ENCODE results near the gene TRAF2. TPM values are rescaled to one million over a fixed set of nuclear protein-coding genes. Genes with fewer than 3 reads are reported as not detected.

The TRAF2 gene
- total and polyA plus RNA-seq, 2 of the 8 experiments (the other 6 are each of a cell fraction or from before 2014, with no cell fraction given) = 26.9 to 50.2 TPM

DNA sequence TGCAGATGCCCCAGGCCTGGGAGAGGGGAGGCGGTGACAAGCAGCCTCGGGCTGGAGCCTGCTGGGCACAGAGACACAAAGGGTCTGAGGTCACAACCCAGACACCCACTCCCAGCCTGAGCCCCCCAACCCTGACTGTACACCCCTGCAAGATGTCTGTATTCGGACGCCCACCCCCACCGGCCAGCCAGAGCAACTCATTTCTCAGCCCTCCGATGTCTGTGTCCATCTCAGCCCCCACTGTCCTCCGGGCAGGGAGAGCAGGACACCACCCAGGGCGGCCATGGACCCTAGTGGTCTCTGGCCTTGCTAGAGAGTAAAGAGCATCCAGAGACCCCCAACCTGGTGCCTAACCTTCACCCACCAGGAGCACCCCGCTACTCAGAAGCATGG lies 69.6 kb downstream of the TRAF2 start (continued):
- TF ChIP-seq MAX (IDR thresholded peaks at IDR 0.05) = no peak
- no peak for TF ChIP-seq SRF (IDR thresholded peaks at IDR 0.05; ENCODE audit: low read depth, low read length)
- no peak for TF ChIP-seq HDAC2 (IDR thresholded peaks at IDR 0.05; ENCODE audit: borderline replicate concordance in 1 of 2, low read depth in 2 of 2, low read length in 2 of 2)
- no peak for TF ChIP-seq RBBP5 (IDR thresholded peaks at IDR 0.05; ENCODE audit: borderline replicate concordance, low read depth, low read length)

Measured in H1 (cell line).